Trophoblast cell (in vitro differentiated cells and primary cell): ENCODE data around the gene GPRC5A.

ENCODE experiments used
- DNase-seq, 2 donors: peaks; one replicate each; pipeline ENCODE4 v3.0.0-alpha.2; 2016
- H2AFZ ChIP-seq: 2 replicates; pipeline ENCODE4 v1.6.1; 2013; ENCODE audit warnings: low read length, moderate library complexity, mild to moderate bottlenecking; ENCODE audit not compliant: insufficient read depth, poor library complexity
- H2AK5ac ChIP-seq: 2 replicates; pipeline ENCODE4 v1.6.1; 2013; ENCODE audit warnings: mild to moderate bottlenecking, low read length
- H2BK120ac ChIP-seq: 2 replicates; pipeline ENCODE4 v1.6.1; 2013; ENCODE audit warnings: low read length, mild to moderate bottlenecking, moderate library complexity; ENCODE audit not compliant: insufficient read depth, poor library complexity
- H2BK12ac ChIP-seq: 2 replicates; pipeline ENCODE4 v1.6.1; 2013; ENCODE audit warnings: mild to moderate bottlenecking, low read length, moderate library complexity
- H2BK5ac ChIP-seq: 2 replicates; pipeline ENCODE4 v1.6.1; 2013; ENCODE audit warnings: low read length, low read depth, moderate library complexity, mild to moderate bottlenecking; ENCODE audit not compliant: poor library complexity
- H3K14ac ChIP-seq: 2 replicates; pipeline ENCODE4 v1.6.1; 2013; ENCODE audit warnings: mild to moderate bottlenecking, low read length
- H3K18ac ChIP-seq: 2 replicates; pipeline ENCODE4 v1.6.1; 2013; ENCODE audit warnings: mild to moderate bottlenecking, low read length
- H3K23ac ChIP-seq: 2 replicates; pipeline ENCODE4 v1.6.1; 2013; ENCODE audit warnings: low read length
- H3K27ac ChIP-seq: 2 replicates; pipeline ENCODE4 v1.5.1; 2013; ENCODE audit warnings: low read depth, mild to moderate bottlenecking, inconsistent platforms, low read length, moderate library complexity
- H3K27me3 ChIP-seq: 2 replicates; pipeline ENCODE4 v1.6.1; 2013; ENCODE audit warnings: inconsistent platforms, mild to moderate bottlenecking, low read length, moderate library complexity; ENCODE audit not compliant: insufficient read depth
- H3K36me3 ChIP-seq, 2 experiments: 1 replicate in 1 of 2; 2 replicates in 1 of 2; pipeline ENCODE4 v1.6.1; 2013; ENCODE audit warnings: low read length in 2 of 2, mild to moderate bottlenecking in 2 of 2, moderate library complexity in 1 of 2; ENCODE audit not compliant: insufficient read depth in 2 of 2, control insufficient read depth in 1 of 2
- H3K4ac ChIP-seq: 2 replicates; pipeline ENCODE4 v1.6.1; 2013; ENCODE audit warnings: low read depth, mild to moderate bottlenecking, low read length, moderate library complexity
- H3K4me1 ChIP-seq, 2 experiments: 1 replicate in 1 of 2; 2 replicates in 1 of 2; pipeline ENCODE4 v1.6.1; 2013; ENCODE audit warnings: low read length in 2 of 2, mild to moderate bottlenecking in 2 of 2, moderate library complexity in 1 of 2; ENCODE audit not compliant: insufficient read depth in 2 of 2, control insufficient read depth in 1 of 2
- H3K4me2 ChIP-seq: 2 replicates; pipeline ENCODE4 v1.6.1; 2013; ENCODE audit warnings: inconsistent platforms, mild to moderate bottlenecking, low read length, moderate library complexity
- H3K4me3 ChIP-seq: 2 replicates; pipeline ENCODE4 v1.5.1; 2013; ENCODE audit warnings: mild to moderate bottlenecking, low read depth, low read length, inconsistent platforms
- H3K79me1 ChIP-seq: one replicate; pipeline ENCODE4 v1.6.1; 2013; ENCODE audit warnings: low read length
- H3K79me2 ChIP-seq: 2 replicates; pipeline ENCODE4 v1.6.1; 2013; ENCODE audit warnings: low read length, mild to moderate bottlenecking; ENCODE audit not compliant: control insufficient read depth, insufficient read depth, poor library complexity
- H3K9ac ChIP-seq: 2 replicates; pipeline ENCODE4 v1.6.1; 2013; ENCODE audit warnings: mild to moderate bottlenecking, low read length
- H3K9me3 ChIP-seq: 2 replicates; pipeline ENCODE4 v1.6.1; 2013; ENCODE audit warnings: low read depth, mild to moderate bottlenecking, control low read depth, inconsistent platforms, low read length; ENCODE audit not compliant: insufficient read depth
- H4K12ac ChIP-seq: 2 replicates; pipeline ENCODE4 v1.6.1; 2013; ENCODE audit warnings: low read depth, mild to moderate bottlenecking, low read length, moderate library complexity
- H4K8ac ChIP-seq: 2 replicates; pipeline ENCODE4 v1.6.1; 2013; ENCODE audit warnings: low read depth, mild to moderate bottlenecking, low read length, moderate library complexity
- H4K91ac ChIP-seq: one replicate; pipeline ENCODE4 v1.6.1; 2013; ENCODE audit warnings: low read depth, mild to moderate bottlenecking, low read length, moderate library complexity
- WGBS: extraction: QIAGEN DNeasy Blood & Tissue Kit; methylation state at CpG from one replicate; pipeline ENCODE4 v1.1.7; 2013; ENCODE audit warnings: missing lambda C conversion rate; ENCODE audit not compliant: insufficient read length, insufficient coverage; ENCODE audit errors: extremely low coverage; 5-methylcytosine and 5-hydroxymethylcytosine counted together

The GPRC5A gene

GRCh38 chr12:12936983-12937491, 45.7 kb downstream of the GPRC5A start:
- H3K4ac ChIP-seq: no peak overlapping the region
- DNase-seq: no peak
- peaks cover 2% of the 10 kb centered on the region for H3K79me2 ChIP-seq
- no peak overlapping the region for H3K18ac ChIP-seq
- H4K91ac ChIP-seq: peak overlapping the region; percentile 55
- H3K4me1 ChIP-seq: peaks cover 12 to 23% of the 10 kb centered on the region in 2 experiments
- peaks cover 0 to 2% of the 10 kb centered on the region in 2 experiments for H3K36me3 ChIP-seq
- H2BK5ac ChIP-seq: peak overlapping the region; percentile 49
- WGBS: no CpG with 5 or more reads among the region's 11 CpGs
- H3K4me3 ChIP-seq: no peak overlapping the region
- no peaks in the 10 kb centered on the region for H3K27me3 ChIP-seq
- no peak overlapping the region for H3K27ac ChIP-seq
- H3K9ac ChIP-seq: no peak overlapping the region
- peak overlapping the region; percentile 77 for H3K14ac ChIP-seq
- H2AK5ac ChIP-seq: peak overlapping the region; percentile 95
- H3K4me2 ChIP-seq: no peak overlapping the region
- no peak overlapping the region for H4K8ac ChIP-seq
- peak overlapping the region; percentile 30 for H4K12ac ChIP-seq
- peaks cover 12% of the 10 kb centered on the region for H3K79me1 ChIP-seq
- no peaks in the 10 kb centered on the region for H3K9me3 ChIP-seq
- H2BK120ac ChIP-seq: peak overlapping the region; percentile 66
- no peak overlapping the region for H2AFZ ChIP-seq
- peak overlapping the region; percentile 96 for H2BK12ac ChIP-seq
- no peak overlapping the region for H3K23ac ChIP-seq

DNA sequence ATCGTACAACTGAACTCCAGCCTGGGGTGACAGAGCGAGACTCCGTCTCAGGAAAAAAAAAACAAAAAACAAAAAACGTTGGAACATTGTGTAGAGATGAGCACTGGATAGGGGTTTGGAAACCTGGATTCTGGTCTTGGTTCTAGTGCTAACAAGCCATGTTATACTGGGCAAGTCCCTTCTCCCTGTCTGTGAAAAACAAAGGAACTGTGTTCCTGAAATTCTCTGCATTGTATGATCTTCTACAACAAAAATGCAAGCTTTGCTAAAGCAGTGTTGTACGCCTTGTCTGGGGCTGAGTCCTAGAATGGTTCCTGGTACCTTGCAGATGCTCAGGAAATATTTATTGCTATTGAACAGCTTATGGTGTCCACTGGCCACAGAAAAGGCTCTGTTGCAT, 47.2 kb downstream of the GPRC5A start:
- H2AK5ac ChIP-seq: no peak overlapping the region

DNA sequence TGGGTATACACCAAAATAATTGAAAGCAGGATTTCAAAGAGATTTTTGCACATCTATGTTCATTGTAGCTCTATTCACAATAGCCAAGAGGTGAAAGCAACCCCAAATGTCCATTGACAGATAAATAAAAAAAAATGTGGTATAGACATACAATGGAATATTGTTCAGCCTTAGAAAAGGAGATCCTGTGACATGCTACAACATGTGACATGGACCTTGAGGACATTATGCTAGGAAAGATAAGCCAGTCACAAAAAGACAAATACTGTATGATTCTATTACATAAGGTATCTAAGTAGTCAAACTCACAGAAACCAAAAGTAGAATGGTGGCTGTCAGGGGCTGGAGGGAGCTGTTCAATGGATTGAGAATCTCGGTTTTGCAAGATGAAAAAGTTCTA, 48.5 kb downstream of the GPRC5A start:
- Histone ChIP-seq H2BK120ac (no peak overlapping the region), H3K79me2 (peaks cover 2% of the 10 kb centered on the region), H2AK5ac (no peak overlapping the region), H3K36me3 (peaks cover 0 to 2% of the 10 kb centered on the region in 2 experiments), H3K4me2 (no peak overlapping the region), H2BK12ac (no peak overlapping the region), H3K79me1 (peaks cover 12% of the 10 kb centered on the region), H2AFZ (no peak overlapping the region), H4K12ac (no peak overlapping the region), H3K4me1 (peaks cover 12 to 16% of the 10 kb centered on the region in 2 experiments), H3K18ac (no peak overlapping the region), H3K9ac (no peak overlapping the region), H3K23ac (no peak overlapping the region), H4K91ac (no peak overlapping the region), H3K4me3 (no peak overlapping the region), H3K14ac (no peak overlapping the region), H4K8ac (no peak overlapping the region), H2BK5ac (no peak overlapping the region), H3K9me3 (no peaks in the 10 kb centered on the region), H3K27ac (no peak overlapping the region), H3K27me3 (no peaks in the 10 kb centered on the region), H3K4ac (no peak overlapping the region)
- no peak for DNase-seq
- no CpG with 5 or more reads among the region's 1 CpG for WGBS

More for the DNA sequence above, 47.2 kb downstream of the GPRC5A start:
- no peak overlapping the region for H4K8ac ChIP-seq
- H3K79me2 ChIP-seq: peaks cover 2% of the 10 kb centered on the region
- no peak overlapping the region for H3K4me2 ChIP-seq
- no peaks in the 10 kb centered on the region for H3K27me3 ChIP-seq
- H3K23ac ChIP-seq: no peak overlapping the region
- no peaks in the 10 kb centered on the region for H3K9me3 ChIP-seq
- DNase-seq: peak; percentile 36 to 84
- no peak overlapping the region for H3K14ac ChIP-seq
- no peak overlapping the region for H4K12ac ChIP-seq
- no peak overlapping the region for H2AFZ ChIP-seq
- no peak overlapping the region for H3K4ac ChIP-seq
- peak overlapping the region; percentile 77 for H2BK120ac ChIP-seq
- H3K27ac ChIP-seq: peak overlapping the region; percentile 53
- H3K4me1 ChIP-seq: peaks cover 12 to 25% of the 10 kb centered on the region in 2 experiments
- H3K4me3 ChIP-seq: no peak overlapping the region
- H2BK12ac ChIP-seq: peak overlapping the region; percentile 53
- no peak overlapping the region for H3K18ac ChIP-seq
- no peak overlapping the region for H3K9ac ChIP-seq
- peak overlapping the region; percentile 73 for H2BK5ac ChIP-seq
- WGBS: no CpG with 5 or more reads among the region's 5 CpGs
- peak overlapping the region; percentile 76 for H4K91ac ChIP-seq
- H3K36me3 ChIP-seq: peaks cover 0 to 2% of the 10 kb centered on the region in 2 experiments
- H3K79me1 ChIP-seq: peaks cover 12% of the 10 kb centered on the region

DNA sequence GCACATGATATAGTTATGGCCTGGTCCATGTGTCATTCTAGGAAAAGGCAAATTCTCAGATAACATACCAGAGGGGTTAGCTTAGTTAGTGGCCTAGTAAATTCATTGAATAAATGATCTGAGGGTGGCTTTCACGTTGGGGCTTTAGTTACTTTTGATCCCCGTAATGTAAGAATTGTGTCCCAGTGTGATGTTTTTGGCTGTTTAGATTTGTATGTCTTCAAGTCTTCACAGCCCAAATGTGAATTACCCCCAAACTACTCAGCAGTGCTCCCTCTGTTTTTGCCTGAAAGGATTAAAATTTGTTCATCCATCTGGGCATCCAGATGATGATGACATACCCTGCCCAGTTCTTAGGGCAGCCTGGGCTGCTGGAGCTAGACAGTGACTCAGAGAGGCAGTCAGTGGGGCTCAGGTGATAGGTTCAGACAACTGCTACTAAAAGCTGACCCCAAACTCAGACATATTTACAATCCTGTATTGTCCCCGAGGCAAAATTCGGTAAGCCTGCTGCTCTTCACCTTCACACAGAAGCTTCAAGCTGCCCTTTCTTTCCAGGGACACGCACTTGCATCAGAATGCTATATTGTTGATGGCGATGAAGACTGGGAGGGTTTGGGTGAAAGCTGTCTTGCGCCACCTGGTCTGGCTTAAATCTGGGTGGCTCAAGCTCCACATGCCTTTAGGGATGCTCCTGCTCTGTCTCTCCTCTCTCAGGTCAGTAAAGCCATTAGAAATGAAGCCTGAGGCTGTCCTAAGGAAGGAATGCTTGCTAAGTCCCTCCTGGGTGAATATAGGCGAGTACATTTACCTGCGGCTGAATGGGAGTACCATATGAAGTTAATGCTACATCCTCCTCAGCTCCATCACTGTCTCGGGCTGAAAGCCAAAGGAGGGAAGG, 50.3 kb downstream of the GPRC5A start:
- H2AK5ac ChIP-seq: no peak overlapping the region
- no peak overlapping the region for H2AFZ ChIP-seq
- no peak overlapping the region for H4K8ac ChIP-seq
- H3K4me2 ChIP-seq: no peak overlapping the region
- no peak overlapping the region for H3K18ac ChIP-seq
- H3K27ac ChIP-seq: peak overlapping the region; percentile 7
- H3K23ac ChIP-seq: no peak overlapping the region
- DNase-seq: no peak
- no peak overlapping the region for H2BK5ac ChIP-seq
- H3K4ac ChIP-seq: no peak overlapping the region
- no peaks in the 10 kb centered on the region for H3K9me3 ChIP-seq
- peaks cover 2% of the 10 kb centered on the region for H3K79me2 ChIP-seq
- H4K91ac ChIP-seq: no peak overlapping the region
- H3K9ac ChIP-seq: no peak overlapping the region
- H2BK120ac ChIP-seq: no peak overlapping the region
- H3K14ac ChIP-seq: no peak overlapping the region
- H3K4me1 ChIP-seq: peaks cover 12 to 16% of the 10 kb centered on the region in 2 experiments
- H3K27me3 ChIP-seq: no peaks in the 10 kb centered on the region
- H3K79me1 ChIP-seq: peaks cover 12% of the 10 kb centered on the region
- H3K36me3 ChIP-seq: peaks cover 0 to 2% of the 10 kb centered on the region in 2 experiments
- no peak overlapping the region for H4K12ac ChIP-seq
- no peak overlapping the region for H2BK12ac ChIP-seq
- WGBS: no CpG with 5 or more reads among the region's 10 CpGs
- no peak overlapping the region for H3K4me3 ChIP-seq
